Non-pigmented ciliary epithelial cell (primary cell): ENCODE data around the gene WEE2.
"Not testable (repeated sequence)": the region's sequence is repeated elsewhere in the genome, so short reads cannot be mapped to it uniquely, and the experiment has no call there.

Source experiments
- DNase-seq: peaks from one replicate; pipeline ENCODE4 v3.0.0-alpha.2; 2010; ENCODE audit warnings: low read depth

Gene WEE2

DNA sequence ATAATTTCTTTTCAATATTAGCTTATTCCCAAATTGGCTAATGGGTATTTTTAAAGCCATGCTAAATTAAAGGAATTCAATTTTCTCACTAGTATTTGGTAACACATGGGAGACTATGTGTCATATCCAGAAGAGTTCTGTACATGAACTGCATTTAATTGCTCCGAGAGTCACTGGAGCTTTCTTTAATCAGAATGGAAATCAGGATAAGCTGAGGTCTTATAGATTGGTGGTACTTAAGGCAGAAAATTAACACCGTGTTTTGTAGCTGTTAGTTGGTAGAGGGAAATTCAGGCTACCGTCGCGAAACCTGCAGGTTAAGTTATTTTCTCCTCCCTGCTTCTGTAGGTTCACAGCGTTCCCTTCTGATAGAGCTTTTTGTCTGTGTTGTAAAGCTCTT, at the start of gene WEE2:
TSS of gene WEE2 (plus strand) at position 3 of the 400 bp plus-strand sequence. CDS start 406 bp downstream, outside the sequence.
- no peak for DNase-seq

DNA sequence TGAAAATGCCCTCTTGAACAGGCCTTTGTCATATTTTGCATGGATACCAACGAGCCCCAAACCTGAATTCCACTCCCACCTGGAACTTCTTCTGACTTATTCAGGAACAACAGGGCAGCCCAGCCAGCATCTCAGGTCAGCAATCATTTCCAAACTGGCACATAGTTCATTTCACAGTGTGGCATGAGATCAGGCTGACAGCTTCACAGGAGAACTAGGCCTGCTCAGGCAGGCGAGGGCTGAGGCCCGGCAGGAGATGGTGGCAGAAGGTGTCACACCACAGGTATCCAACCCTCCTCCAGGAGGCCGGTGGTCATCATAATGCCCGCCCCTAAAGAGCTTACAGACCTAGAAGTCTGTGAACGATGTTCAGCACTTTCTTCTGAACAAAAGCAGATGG, 48.7 kb upstream of the WEE2 start:
- DNase-seq, result no peak

GRCh38 chr7:141660259-141660658, 47.9 kb upstream of the WEE2 start:
- no peak for DNase-seq

- DNase-seq, result no peak
Measured at GRCh38 chr7:141663081-141663849, 44.9 kb upstream of the WEE2 start.

DNA sequence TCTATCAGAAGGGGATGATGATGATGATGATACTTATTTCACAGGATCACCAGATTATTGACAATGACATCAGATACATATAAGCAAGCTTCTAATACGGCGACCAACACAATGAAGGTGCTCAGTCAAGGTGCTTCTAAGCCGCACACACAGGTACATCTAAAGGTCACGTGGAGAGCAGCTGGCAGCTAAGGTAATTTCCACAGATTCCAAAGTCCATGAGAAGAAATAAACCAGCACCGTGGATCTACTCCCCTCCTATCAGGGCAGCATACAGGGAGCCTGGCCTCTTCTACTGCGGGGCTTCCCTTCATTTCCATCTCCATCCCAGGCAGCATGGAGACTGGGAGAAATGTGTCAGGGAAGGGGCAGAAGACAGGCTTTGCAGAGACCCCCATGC, 43.7 kb upstream of the WEE2 start:
- no peak for DNase-seq

DNA sequence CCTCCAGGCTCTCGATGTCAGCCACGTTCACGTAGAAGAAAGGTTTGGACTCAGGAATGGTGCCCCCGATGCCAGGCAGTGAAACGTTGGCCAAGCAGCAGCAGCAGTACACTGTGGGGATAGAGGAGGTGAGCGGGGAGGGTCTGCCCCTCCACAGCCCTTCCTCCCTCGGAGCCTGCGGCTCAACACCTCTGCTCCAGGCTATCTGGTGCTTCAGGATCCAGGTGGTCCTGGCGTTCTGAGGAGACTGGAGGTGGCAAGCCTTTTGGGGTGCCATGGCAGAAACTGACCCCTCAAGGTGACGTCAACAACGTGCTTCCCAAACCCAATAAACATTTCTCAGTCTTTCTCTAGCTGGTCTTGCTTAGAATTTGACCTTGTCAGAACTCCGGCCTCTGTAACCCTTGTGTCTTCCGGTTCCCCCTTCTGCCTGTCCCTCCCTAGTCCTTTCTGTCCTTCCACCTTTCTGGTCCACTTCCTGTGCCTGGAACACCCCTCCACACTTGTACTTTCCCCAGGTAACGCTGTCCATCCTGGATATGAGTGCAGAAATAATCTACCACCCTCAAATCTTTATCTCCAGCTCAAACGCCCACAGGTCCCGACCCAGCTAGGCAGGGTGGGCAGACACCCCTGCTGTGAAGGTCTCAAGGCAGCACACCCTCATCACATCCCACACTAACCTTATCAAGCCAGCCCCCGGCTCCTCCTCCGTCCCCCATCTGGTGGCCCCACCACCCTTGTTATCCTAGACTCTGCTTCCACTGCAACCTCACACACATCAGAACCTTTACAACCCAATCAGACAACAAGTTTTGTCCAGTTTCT, 42.7 kb upstream of the WEE2 start:
- no peak for DNase-seq

- no peak for DNase-seq
Measured at GRCh38 chr7:141666071-141666470, 42.1 kb upstream of the WEE2 start.

DNA sequence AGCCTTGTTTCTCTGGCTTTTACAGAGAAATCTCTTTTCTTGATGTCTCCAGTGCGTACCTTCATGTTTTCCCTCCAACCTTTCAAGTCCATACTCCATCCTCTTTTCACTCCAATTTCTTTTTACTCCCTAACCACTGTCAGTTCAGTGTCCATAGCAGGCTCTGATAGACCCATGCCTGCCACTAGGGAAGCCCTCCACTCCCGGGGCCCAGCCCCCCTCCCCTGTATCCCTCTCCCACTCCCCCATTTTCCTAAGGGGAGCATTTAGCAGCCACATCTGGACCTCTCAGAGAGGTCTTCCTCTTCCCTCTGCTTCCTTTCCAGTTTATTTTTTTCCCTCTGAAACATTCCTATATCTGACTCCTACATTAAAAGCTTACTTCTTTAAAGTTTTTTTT, 39.3 kb upstream of the WEE2 start:
- no peak for DNase-seq

DNA sequence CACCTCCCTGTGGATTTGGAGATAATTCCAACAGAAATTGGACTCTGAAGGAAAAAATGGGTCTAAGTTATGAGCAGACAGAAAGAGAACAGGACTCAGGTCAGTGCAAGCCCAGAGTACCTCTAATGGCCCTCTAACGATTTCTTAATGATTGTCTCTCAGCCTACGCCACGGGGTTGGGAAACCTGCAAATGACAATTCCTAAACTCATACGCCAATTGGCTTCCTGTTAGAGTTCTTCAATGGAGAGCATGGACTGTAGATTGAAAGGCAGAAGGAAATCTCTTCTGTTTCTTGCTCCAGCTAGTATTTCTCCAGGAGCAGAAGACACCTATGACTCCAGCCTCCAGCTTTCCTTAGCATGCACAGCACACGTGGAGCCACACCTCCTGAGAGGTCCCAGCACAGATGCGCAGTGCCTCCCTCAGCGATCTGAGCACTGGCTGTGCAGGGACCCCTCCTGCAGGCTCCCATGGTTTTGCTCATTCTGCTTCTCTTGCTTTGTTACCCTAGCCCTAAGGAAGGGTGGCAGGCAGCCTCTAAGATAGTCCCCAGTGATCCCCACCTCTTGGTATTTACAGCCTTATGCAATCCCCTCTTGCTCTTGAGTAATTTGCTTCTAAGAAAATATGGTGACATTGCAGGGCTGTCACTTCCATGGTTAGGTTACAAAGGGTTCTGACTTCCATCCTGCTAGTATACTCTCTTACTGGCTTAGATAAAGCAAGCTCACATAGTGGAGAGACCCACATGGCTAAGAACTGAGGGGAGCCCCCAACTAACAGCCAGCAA, 36.3 kb upstream of the WEE2 start:
- DNase-seq, result no peak

DNA sequence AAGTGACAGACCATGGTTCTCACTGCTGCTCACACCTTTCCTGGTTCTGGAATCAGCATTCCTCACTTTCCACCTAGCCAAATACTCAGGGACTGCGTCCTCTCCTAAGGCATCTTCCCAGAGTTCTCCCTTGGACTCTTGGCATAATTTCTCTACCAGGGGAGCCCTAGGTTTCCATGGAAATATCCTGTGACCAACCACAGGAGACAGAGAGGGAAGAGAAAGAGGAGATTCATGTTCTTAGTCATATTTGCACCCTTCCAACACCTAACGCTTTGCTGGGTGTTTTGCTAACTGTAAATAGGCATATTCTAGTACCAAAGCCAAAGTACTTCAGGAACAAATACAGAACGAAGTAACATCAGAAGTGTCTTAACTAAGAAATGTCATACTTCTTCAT, 34.8 kb upstream of the WEE2 start:
- DNase-seq, result no peak

GRCh38 chr7:141674171-141674671, 33.9 kb upstream of the WEE2 start:
- DNase-seq, result peak; percentile 36

- DNase-seq, result no peak
Measured at GRCh38 chr7:141674702-141675101, 33.5 kb upstream of the WEE2 start.

DNA sequence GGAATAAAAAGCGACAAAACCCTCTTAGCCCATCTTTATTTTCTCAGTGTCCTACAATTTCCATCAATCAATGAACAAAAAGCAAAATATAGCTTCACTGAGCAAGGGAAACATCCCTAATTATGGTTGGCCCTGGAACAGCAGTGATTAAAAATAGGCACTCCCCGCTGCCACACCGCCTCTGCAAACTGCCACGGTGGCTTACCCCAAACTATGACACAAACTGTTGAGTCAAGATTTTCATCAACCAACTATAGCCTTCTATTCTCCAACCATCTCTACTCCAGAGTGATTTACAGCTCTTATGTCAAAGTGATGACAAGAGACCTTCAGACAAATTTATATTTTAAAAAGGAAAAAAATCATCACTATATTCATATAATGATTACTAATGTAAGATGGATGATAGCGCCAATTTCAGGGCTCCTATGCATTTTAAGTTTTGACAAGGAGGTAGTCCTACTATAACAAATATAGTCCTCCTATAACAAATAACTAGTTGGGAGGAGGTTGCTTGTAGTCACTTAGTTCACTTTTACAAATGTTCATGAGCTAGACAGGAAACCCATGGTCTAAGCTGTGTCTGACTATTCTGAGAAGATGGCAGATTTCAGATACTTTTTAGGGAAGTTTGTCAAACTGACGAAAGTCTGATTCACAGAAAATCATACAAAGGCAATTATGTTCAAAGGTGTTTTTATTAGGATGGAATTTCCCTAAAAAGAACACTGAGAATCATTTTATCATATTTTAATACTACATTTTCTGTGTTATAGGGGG, 32.5 kb upstream of the WEE2 start:
- DNase-seq, result no peak

DNA sequence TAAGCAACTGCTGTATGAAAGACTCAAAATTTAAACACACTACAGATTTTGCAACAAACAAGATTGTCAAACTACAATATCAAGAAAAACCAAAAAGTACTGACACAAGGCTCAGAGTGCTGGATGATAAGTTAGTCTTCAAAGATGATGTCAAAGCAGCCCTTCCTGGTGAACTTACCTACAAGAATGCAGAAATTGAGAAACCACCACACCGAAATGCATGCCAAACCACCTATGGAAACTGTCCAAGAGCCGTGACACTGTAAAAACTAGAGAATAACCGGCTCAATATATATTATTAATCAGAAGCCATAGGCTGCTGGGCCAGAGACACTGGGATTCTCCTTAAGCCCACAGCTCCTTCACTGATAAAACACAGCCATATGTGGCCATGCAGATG, 31.5 kb upstream of the WEE2 start:
- DNase-seq, result no peak

- no peak for DNase-seq
Measured at GRCh38 chr7:141679014-141679413, 29.1 kb upstream of the WEE2 start.

- no peak for DNase-seq
Measured at GRCh38 chr7:141685285-141686023, 22.7 kb upstream of the WEE2 start.

DNA sequence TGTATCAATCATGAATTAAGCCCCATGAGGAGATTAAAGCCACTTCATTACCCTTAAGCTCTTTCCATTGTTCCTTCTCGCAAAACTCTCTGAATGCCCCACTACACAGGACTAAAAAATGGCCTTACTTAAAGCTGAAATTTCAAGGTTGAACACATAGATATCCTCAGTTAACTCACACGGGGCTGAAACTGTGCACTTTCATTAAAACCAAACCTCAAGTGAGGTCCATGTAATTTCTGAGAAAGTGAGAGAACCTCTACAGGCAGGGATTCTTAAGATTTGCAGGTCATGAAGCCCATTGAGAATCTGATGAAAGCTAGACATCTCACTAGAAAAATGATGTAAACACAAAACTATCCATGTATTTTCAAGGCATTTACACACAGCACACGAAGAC, 22.1 kb upstream of the WEE2 start:
- no peak for DNase-seq

- DNase-seq, result no peak
Measured at GRCh38 chr7:141686670-141687069, 21.5 kb upstream of the WEE2 start.

DNA sequence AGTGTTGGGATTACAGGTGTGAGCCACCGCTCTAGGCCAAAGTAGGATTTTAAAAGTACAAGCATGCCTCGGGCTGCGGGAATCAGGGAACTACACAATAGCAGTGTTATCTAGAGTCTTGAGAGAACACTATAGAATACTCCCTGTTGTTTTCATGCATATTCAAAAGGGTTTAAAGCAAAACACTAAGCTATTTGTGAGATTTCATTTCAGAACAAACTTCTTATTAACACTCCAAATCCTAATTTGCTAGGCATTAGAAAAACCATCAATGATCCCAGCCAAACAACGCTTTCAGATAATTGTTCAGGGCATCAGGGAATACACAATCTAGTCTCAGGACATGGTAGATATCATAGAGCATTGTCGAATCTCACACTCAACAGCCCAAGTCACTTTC, 20.1 kb upstream of the WEE2 start:
- DNase-seq, result no peak

GRCh38 chr7:141689072-141689825, 18.9 kb upstream of the WEE2 start:
- DNase-seq, result not testable (repeated sequence)
